HFF-Myc (cell line): ENCODE measurements around the gene NR2C2.
"Not testable (repeated sequence)": the region's sequence is repeated elsewhere in the genome, so short reads cannot be mapped to it uniquely, and the experiment has no call there.

Experiments
- DNase-seq: peaks from one replicate; pipeline ENCODE4 v3.0.0-alpha.2; 2011; ENCODE audit warnings: low read depth; ENCODE audit errors: extremely low read depth
- H3K4me3 ChIP-seq: replicated peaks from 2 replicates; pipeline ENCODE4 v1.5.1; 2011; ENCODE audit warnings: low read depth, mild to moderate bottlenecking, control low read depth, low read length
- CTCF ChIP-seq: IDR thresholded peaks from 2 replicates; pipeline ENCODE4 v1.5.1; 2012; ENCODE audit warnings: mild to moderate bottlenecking, low read depth, low read length, control low read depth; ENCODE audit errors: missing control alignments

Gene NR2C2

GRCh38 chr3:14947100-14947885 lies at the start of gene NR2C2:
TSS of gene NR2C2 (plus strand) at chr3:14947583. CDS start at chr3:15003915, 56,332 bp downstream.
- H3K4me3 ChIP-seq = peak within 1 kb of the TSS; percentile 82
- DNase-seq = no peak
- no peak for TF ChIP-seq CTCF

GRCh38 chr3:14898929-14899328 lies 48.5 kb upstream of the NR2C2 start:
- no peak overlapping the region for H3K4me3 ChIP-seq
- DNase-seq = no peak
- no peak for TF ChIP-seq CTCF

GRCh38 chr3:14899993-14900618 lies 47.3 kb upstream of the NR2C2 start:
- no peak for DNase-seq
- no peak overlapping the region for H3K4me3 ChIP-seq
- no peak for TF ChIP-seq CTCF

- no peak for DNase-seq
- no peak for TF ChIP-seq CTCF
These were observed 46.2 kb upstream of the NR2C2 start for GRCh38 chr3:14900881-14901873.

GRCh38 chr3:14902719-14903118 lies 44.7 kb upstream of the NR2C2 start:
- TF ChIP-seq CTCF = no peak
- no peak for DNase-seq
- H3K4me3 ChIP-seq = no peak overlapping the region

More at GRCh38 chr3:14900881-14901873, 46.2 kb upstream of the NR2C2 start:
- no peak overlapping the region for H3K4me3 ChIP-seq

- H3K4me3 ChIP-seq, DNase-seq: not testable (repeated sequence)
These were observed 43.9 kb upstream of the NR2C2 start for GRCh38 chr3:14903501-14903900.
